Endothelial cell of umbilical vein (primary cell): ENCODE results near the gene C16orf74.
A peak's percentile ranks its signal among the peaks of the same experiment; 100 is the strongest.

Experiments used
- CTCF ChIP-seq, 2 donors: IDR thresholded peaks; 1 replicate in 1 of 2; 2 replicates in 1 of 2; pipeline ENCODE4 v1.5.1; 2011; ENCODE audit warnings: low read length in 2 of 2, mild to moderate bottlenecking in 2 of 2, moderate library complexity in 2 of 2, control low read depth in 1 of 2, inconsistent platforms in 1 of 2, low read depth in 1 of 2; ENCODE audit not compliant: insufficient read depth in 1 of 2; ENCODE audit errors: extremely low read depth in 1 of 2
- MAX ChIP-seq: IDR thresholded peaks from 2 replicates; pipeline ENCODE4 v1.6.1; 2011; ENCODE audit not compliant: insufficient read depth, insufficient read length
- POLR2AphosphoS5 ChIP-seq: IDR thresholded peaks from 2 replicates; pipeline ENCODE4 v1.6.1; 2012; ENCODE audit warnings: low read depth, mild to moderate bottlenecking, control low read depth, low read length, moderate library complexity; ENCODE audit not compliant: insufficient read depth

GRCh38 chr16:85750827-85751697 is at the start of gene C16orf74:
- no peak for TF ChIP-seq CTCF (IDR thresholded peaks at IDR 0.05; ENCODE audit: extremely low read depth in 1 of 2, insufficient read depth in 1 of 2, low read depth in 1 of 2, low read length in 2 of 2)
- no peak for TF ChIP-seq MAX
- TF ChIP-seq POLR2AphosphoS5: peak; percentile 79
